HG03025 (cell line): Measurements from ENCODE around the gene RAD51.

ENCODE experiments used
- ATAC-seq: cut with Tn5 transposase; IDR thresholded peaks from one replicate; pipeline ENCODE4 v1.9.1; 2021; ENCODE audit warnings: mild to moderate bottlenecking, moderate library complexity; ENCODE audit not compliant: unreplicated experiment, low FRiP score

RAD51 gene

GRCh38 chr15:40756938-40757337 lies 62.0 kb downstream of the RAD51 start:
- no peak for ATAC-seq

GRCh38 chr15:40759961-40760360 lies 65.0 kb downstream of the RAD51 start:
- no peak for ATAC-seq

GRCh38 chr15:40762919-40763800 lies 68.2 kb downstream of the RAD51 start:
- ATAC-seq: no peak

- ATAC-seq: peak; percentile 46
Measured at GRCh38 chr15:40763801-40764628, 69.0 kb downstream of the RAD51 start, which contains the start of gene GCHFR. Gene GCHFR (plus strand): TSS chr15:40764068. CDS start chr15:40764181, 113 bp downstream.

- no peak for ATAC-seq
Measured at GRCh38 chr15:40764629-40765103, 69.7 kb downstream of the RAD51 start.

- no peak for ATAC-seq
Measured at GRCh38 chr15:40766194-40766815, 71.3 kb downstream of the RAD51 start.

GRCh38 chr15:40766906-40767837 lies 72.2 kb downstream of the RAD51 start:
- ATAC-seq: no peak

- no peak for ATAC-seq
Measured at GRCh38 chr15:40767838-40768500, 73.0 kb downstream of the RAD51 start.

- ATAC-seq: no peak
Measured at GRCh38 chr15:40768521-40769273, 73.7 kb downstream of the RAD51 start.

- no peak for ATAC-seq
Measured at GRCh38 chr15:40769274-40770146, 74.5 kb downstream of the RAD51 start, which contains the start of gene C15orf62. Gene C15orf62 (plus strand): TSS chr15:40769980. CDS start chr15:40770496, 516 bp downstream.

- ATAC-seq: no peak
Measured at GRCh38 chr15:40770147-40770721, 75.3 kb downstream of the RAD51 start.

GRCh38 chr15:40771242-40771641 lies 76.3 kb downstream of the RAD51 start:
- no peak for ATAC-seq

- no peak for ATAC-seq
Measured at GRCh38 chr15:40772014-40772413, 77.0 kb downstream of the RAD51 start.

- ATAC-seq: no peak
Measured at GRCh38 chr15:40773496-40773895, 78.5 kb downstream of the RAD51 start.

GRCh38 chr15:40773902-40774301 lies 78.9 kb downstream of the RAD51 start:
- ATAC-seq: no peak

GRCh38 chr15:40775007-40775406 lies 80.0 kb downstream of the RAD51 start:
- no peak for ATAC-seq
